ENCODE measurements around the gene VWC2L.

The VWC2L gene

GRCh38 chr2:214543386-214543955 is 132.6 kb downstream of the VWC2L start:
- DNase-seq: no peak

GRCh38 chr2:214545898-214546542 is 135.2 kb downstream of the VWC2L start:
- DNase-seq: no peak

GRCh38 chr2:214547931-214548330 is 137.1 kb downstream of the VWC2L start:
- no peak for DNase-seq

- no peak for DNase-seq
Measured at GRCh38 chr2:214549946-214550345, 139.1 kb downstream of the VWC2L start.

- DNase-seq: no peak
Measured at GRCh38 chr2:214550786-214551185, 139.9 kb downstream of the VWC2L start.

- no peak for DNase-seq
Measured at GRCh38 chr2:214557884-214558283, 147.0 kb downstream of the VWC2L start.

- DNase-seq: no peak
Measured at GRCh38 chr2:214558341-214558740, 147.5 kb downstream of the VWC2L start.

- no peak for DNase-seq
Measured at GRCh38 chr2:214560176-214560575, 149.3 kb downstream of the VWC2L start.

GRCh38 chr2:214560618-214561190 is 149.8 kb downstream of the VWC2L start:
- no peak for DNase-seq

GRCh38 chr2:214565246-214565645 is 154.4 kb downstream of the VWC2L start:
- DNase-seq: no peak

- no peak for DNase-seq
Measured at GRCh38 chr2:214566457-214566856, 155.6 kb downstream of the VWC2L start.

GRCh38 chr2:214569419-214570035 is 158.7 kb downstream of the VWC2L start:
- no peak for DNase-seq

GRCh38 chr2:214574084-214574781 is 163.4 kb downstream of the VWC2L start:
- DNase-seq: no peak

GRCh38 chr2:214575030-214575429 is 164.2 kb downstream of the VWC2L start:
- DNase-seq: no peak

- DNase-seq: no peak
Measured at GRCh38 chr2:214575465-214575864, 164.6 kb downstream of the VWC2L start.

GRCh38 chr2:214577769-214578168 is 166.9 kb downstream of the VWC2L start:
- DNase-seq: no peak

- DNase-seq: no peak
Measured at GRCh38 chr2:214578442-214578841, 167.6 kb downstream of the VWC2L start.

GRCh38 chr2:214579035-214579434 is 168.2 kb downstream of the VWC2L start:
- no peak for DNase-seq

- DNase-seq: no peak
Measured at GRCh38 chr2:214587442-214587841, 176.6 kb downstream of the VWC2L start.

- DNase-seq: no peak
Measured at GRCh38 chr2:214591366-214591765, 180.5 kb downstream of the VWC2L start.

- DNase-seq: no peak
Measured at GRCh38 chr2:214592011-214592410, 181.2 kb downstream of the VWC2L start.

GRCh38 chr2:214593727-214594126 is 182.9 kb downstream of the VWC2L start:
- DNase-seq: no peak

GRCh38 chr2:214601852-214602633 is 191.2 kb downstream of the VWC2L start:
- DNase-seq: no peak
